HG02884 (cell line): Measurements from ENCODE around the gene KCNQ1OT1.

ENCODE experiments used
- ATAC-seq: cut with Tn5 transposase; IDR thresholded peaks from one replicate; pipeline ENCODE4 v1.9.1; 2021; ENCODE audit warnings: mild to moderate bottlenecking, moderate library complexity; ENCODE audit not compliant: unreplicated experiment

Gene KCNQ1OT1

GRCh38 chr11:2722955-2723354 is 23.2 kb upstream of the KCNQ1OT1 start:
- ATAC-seq, result no peak

GRCh38 chr11:2721210-2721916 is 21.6 kb upstream of the KCNQ1OT1 start:
- no peak for ATAC-seq

GRCh38 chr11:2719831-2720590 is 20.2 kb upstream of the KCNQ1OT1 start:
- ATAC-seq, result no peak

DNA sequence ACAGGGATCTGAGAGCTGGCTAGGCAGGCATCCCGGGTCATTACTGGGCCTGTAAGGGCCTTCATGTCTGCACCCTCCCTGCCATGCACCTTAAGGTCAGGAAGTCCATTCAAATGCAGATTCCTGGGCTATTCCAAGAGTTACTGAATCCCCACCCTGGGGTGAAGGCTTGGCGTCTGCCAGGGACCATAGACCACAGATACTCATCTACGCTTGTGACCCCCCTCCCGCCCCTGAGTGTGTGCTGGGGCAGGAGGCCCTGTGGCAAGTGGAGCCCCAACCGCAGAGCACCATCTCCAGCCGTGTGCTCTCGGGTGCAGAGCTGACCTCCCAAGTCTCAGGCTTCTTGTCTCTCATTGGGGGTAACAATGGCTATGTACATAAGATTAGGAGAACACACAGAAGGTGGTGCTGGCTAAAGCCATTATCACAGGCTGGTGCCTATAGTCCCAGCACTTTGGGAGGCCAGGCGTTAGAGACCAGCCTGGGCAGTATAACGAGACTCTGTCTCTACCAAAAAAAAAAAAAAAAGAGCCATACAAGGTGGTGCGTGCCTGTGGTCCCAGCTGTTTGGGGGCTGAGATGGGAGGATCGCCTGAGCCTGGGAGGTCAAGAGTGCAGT is 19.1 kb upstream of the KCNQ1OT1 start:
- ATAC-seq, result no peak

DNA sequence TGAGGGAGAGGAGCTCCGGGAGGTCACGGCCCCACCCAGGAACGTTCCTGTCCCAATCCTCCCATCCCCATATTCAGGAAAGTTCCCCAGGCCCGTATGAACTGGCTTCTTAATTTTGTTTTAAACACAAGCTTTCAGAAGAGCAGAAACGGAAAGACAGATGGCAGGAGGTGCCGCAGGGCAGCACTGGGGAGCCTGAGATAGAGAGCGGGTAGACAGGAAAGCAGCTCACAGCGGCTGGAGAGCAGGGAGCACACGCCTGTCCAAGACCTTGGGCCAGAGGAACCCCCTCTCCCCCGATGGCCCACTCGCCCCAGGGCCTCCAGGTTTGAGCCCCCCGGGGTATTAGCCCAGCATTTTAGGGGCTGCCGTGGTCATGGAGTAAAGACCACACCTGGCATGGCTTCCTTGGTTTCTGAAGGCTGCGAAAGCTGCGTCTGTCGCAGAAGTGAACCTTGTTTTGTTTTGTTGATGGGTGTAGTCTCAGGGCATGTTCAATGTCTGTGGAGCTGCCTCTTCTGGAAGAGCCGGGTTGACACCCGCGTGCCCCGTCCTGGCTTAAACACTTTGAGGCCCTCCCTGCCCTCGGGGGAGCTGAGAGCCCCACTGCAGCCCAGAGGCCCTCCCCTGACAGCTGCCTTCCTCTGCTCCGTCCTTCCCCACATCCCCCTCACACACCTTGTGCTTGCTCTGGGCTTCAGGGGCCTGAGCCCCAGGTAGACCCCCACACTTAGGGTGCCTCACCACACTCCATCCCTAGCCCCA is 17.9 kb upstream of the KCNQ1OT1 start:
- ATAC-seq, result no peak

- ATAC-seq, result no peak
Measured at GRCh38 chr11:2716376-2717095, 16.7 kb upstream of the KCNQ1OT1 start.

DNA sequence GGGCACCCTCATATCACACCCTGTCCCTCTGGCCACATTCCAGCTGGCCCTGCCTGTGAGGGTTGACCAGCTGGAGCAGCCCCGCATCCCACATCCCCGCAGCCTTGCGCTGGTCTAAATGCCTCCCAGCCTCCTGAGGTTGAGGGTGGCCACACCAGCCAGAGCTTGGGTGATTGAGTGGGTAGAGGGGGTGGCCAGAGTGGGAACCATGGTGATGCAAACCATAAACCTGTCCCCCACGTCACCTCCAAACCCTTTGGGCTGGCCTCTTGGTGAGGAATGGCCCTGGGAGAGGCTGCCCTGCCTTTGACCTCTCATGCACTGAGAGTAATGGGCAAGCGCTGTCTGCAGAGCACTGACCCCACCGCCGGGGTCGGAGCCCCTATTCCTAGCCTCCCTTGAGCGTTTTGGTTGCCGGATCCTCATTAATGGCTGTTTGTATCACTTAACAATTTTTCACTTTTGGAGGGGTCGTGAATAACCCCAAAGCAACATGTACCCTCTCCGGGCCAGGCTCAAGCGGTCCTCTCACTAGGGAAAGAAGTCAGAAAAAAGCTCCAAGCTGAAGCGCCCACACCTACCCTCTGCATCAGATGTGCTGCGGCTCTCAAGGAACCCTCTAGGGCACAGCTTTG is 16.0 kb upstream of the KCNQ1OT1 start:
- ATAC-seq, result no peak

- no peak for ATAC-seq
Measured at GRCh38 chr11:2714871-2715270, 15.1 kb upstream of the KCNQ1OT1 start.

- ATAC-seq, result no peak
Measured at GRCh38 chr11:2714463-2714800, 14.6 kb upstream of the KCNQ1OT1 start.

GRCh38 chr11:2713661-2714462 is 14.1 kb upstream of the KCNQ1OT1 start:
- ATAC-seq, result no peak

DNA sequence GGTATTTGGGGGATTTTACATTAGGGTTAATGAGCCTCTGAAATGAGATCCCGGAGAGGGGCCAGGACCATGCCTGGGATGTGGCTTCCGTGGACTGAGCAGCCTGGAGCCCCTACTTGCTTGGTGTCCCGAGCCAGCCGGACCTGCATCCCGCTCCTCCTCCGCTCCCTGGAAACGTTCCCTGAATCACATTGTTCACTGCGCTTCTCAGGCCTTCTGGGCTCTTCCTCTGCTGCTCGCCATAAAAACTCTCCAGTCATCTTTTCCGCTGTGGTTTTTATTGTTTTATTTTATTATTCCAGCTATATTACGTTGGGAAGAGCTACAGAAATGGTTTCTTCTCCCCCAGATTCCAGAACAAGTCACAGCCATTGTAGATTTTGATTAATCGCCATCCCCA is 13.3 kb upstream of the KCNQ1OT1 start:
- ATAC-seq, result no peak

DNA sequence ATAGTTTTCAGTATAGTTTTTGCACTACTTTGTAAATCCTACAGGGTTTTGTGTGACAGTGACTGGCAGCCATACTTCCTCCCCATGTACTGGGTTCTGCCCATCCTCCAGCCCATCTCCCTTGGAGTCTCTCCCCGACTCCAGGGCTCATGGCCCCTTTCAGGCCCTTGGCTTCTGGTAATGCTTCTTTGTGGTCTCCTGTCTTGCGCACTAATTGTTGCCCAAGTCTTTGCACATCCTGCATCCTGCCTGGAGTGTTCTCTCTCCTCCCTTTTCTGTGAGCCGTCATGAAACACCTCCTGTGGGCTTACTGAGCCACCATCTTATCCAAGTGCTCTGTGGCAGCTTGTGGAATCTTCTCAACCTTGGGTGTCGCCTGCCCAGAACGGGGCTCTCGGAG is 11.4 kb upstream of the KCNQ1OT1 start:
- no peak for ATAC-seq

- no peak for ATAC-seq
Measured at GRCh38 chr11:2709429-2709828, 9.6 kb upstream of the KCNQ1OT1 start.

DNA sequence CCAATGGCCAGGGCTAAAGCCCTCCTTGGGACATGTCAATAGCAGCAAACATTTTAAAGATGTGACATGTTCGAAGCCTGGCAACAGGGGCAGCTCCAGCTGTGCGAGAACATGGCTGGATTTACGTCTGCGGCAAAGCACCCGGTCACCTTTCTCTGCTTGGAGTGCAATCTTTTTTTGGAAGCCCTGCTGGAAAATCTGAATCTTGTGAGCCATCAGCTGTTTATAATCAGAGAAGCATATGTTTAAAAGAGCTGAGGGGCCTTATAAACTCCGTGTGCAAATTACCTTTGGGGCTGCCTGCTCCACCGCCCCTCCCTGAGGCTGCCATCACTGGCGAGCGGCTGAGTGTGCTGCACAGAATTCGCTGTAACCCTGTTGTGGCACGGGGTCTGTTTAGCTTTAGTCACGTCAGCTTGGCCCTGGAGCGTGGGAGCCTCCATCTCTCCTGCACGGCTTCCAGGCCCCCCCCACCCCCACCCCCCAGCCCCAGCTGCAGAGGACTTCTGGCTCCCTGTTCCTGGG is 9.0 kb upstream of the KCNQ1OT1 start:
- ATAC-seq, result no peak

- ATAC-seq, result no peak
Measured at GRCh38 chr11:2708151-2708581, 8.4 kb upstream of the KCNQ1OT1 start.

GRCh38 chr11:2707736-2708135 is 7.9 kb upstream of the KCNQ1OT1 start:
- no peak for ATAC-seq

DNA sequence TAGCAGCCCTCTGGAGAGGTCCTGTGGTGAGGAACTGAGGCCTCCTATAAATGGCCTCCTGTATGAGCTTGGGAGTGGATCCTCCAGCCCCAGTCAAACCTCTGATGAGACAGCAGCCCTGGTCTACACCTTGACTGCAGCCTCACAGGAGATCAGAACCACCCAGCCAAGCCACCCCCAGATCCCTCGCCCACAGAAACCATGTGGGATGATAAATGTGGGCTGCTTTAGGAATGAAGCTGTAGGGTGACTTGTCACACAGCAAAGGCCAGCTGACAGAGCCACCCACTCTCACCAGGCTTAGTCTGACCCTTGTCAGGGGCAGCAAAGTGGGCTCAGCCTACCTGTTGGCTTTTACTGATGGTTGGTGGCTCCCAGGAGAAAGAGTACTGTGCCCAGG is 6.5 kb upstream of the KCNQ1OT1 start:
- ATAC-seq, result no peak

DNA sequence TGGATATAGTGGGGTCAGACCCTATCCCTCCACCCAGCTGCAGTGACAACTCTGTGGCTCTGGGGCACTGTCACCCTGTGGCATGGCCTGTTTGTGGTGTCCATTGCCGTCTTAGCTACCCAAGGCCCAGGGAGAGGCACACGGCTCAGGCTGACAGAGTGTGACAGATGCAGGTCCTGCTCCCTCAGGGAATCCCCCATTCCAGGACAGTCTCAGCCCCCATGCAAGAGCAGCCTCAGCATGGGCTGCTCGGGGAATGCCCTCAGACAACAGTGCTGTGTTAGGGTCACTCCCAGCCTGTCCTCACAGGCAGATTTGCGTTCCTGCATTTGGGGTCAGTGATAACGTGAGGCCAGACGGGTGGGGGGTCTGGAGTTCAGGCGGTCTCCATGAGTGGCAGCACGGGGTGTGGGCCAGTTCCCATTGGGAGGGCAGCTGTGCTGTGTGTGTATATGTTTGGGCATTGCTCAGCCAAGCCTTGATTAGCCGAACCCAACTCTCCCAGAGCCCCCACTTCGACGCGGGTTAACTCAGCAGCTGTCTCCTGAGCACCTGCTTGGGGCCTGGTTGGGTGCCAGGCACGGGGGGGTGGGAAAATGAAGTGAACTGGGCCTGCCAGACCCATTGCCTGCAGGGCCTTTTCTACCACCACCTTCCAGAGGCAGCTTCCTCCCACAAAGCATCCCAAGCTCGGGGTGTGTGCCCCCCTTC is 5.3 kb upstream of the KCNQ1OT1 start:
- ATAC-seq, result no peak

DNA sequence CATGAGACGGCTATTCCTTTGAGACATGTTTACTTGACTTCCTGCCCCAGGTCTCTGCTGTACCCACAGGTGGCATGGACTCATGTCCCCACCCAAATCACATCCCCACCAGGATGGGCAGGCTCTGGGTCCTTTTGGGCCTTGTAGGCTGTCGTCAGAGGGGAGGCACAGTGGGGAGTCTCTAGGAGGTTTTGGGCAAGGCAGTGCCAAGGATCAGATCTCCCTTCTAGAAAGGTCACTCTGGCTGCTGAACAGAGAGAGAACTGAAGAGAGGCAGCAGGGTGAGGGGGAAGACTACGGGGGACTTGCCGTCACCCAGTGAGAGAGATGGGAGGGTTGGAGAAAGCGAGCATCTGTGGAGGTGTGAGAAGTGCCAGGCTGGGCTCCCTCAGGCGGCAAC is 4.6 kb upstream of the KCNQ1OT1 start:
- ATAC-seq, result no peak
